DND-41 (cell line): ENCODE data around the gene PPT2.

Experiments
- ATAC-seq: fragments of 200-7000 bp; cut with Tn5 transposase; 3 replicates; pipeline ENCODE4 v1.9.1; 2021; ENCODE audit warnings: low read depth; ENCODE audit not compliant: insufficient read depth
- DNase-seq: peaks from one replicate; pipeline ENCODE4 v3.0.0-alpha.2; 2020
- H2AFZ ChIP-seq: 2 replicates; pipeline ENCODE4 v1.6.0; 2012; ENCODE audit warnings: low read depth, low read length
- H3K27ac ChIP-seq: 2 replicates; pipeline ENCODE4 v1.5.1; 2012; ENCODE audit warnings: low read length, inconsistent platforms
- H3K27me3 ChIP-seq: fragments of 200-600 bp; sonication (generic); 2 replicates; pipeline ENCODE4 v1.6.0; 2012; ENCODE audit warnings: low read length, mild to moderate bottlenecking, inconsistent platforms; ENCODE audit not compliant: insufficient read depth, poor library complexity
- H3K36me3 ChIP-seq: 2 replicates; pipeline ENCODE4 v1.5.1; 2012; ENCODE audit warnings: low read length, inconsistent platforms; ENCODE audit not compliant: insufficient read depth
- H3K4me1 ChIP-seq: 2 replicates; pipeline ENCODE4 v1.5.1; 2012; ENCODE audit warnings: mild to moderate bottlenecking, low read length; ENCODE audit not compliant: insufficient read depth
- H3K4me2 ChIP-seq: 2 replicates; pipeline ENCODE4 v1.6.0; 2012; ENCODE audit warnings: mild to moderate bottlenecking, moderate library complexity, low read length, inconsistent platforms; ENCODE audit not compliant: insufficient read depth
- H3K4me3 ChIP-seq, 2 experiments: fragments of 200-600 bp in 1 of 2; shearing (Covaris generic) in 1 of 2; 2 replicates each; pipeline ENCODE4 v1.5.1; 2012 to 2016; ENCODE audit warnings: inconsistent platforms in 2 of 2, low read length in 2 of 2, mild to moderate bottlenecking in 2 of 2, low read depth in 1 of 2, moderate library complexity in 1 of 2
- H3K79me2 ChIP-seq: 2 replicates; pipeline ENCODE4 v1.6.0; 2012; ENCODE audit warnings: low read length, inconsistent platforms; ENCODE audit not compliant: insufficient read depth
- H3K9ac ChIP-seq: 2 replicates; pipeline ENCODE4 v1.6.0; 2012; ENCODE audit warnings: low read depth, mild to moderate bottlenecking, inconsistent platforms, low read length, moderate library complexity
- H3K9me3 ChIP-seq: 2 replicates; pipeline ENCODE4 v1.5.1; 2012; ENCODE audit warnings: low read length, moderate library complexity, mild to moderate bottlenecking, inconsistent platforms; ENCODE audit not compliant: insufficient read depth, severe bottlenecking
- H4K20me1 ChIP-seq: 2 replicates; pipeline ENCODE4 v1.6.0; 2012; ENCODE audit warnings: low read length; ENCODE audit not compliant: insufficient read depth
- CTCF ChIP-seq: IDR thresholded peaks from 2 replicates; pipeline ENCODE4 v1.5.1; 2012; ENCODE audit warnings: borderline replicate concordance, low read length, moderate library complexity, mild to moderate bottlenecking; ENCODE audit not compliant: poor library complexity, severe bottlenecking; ENCODE audit errors: extremely low read depth
- EZH2 ChIP-seq: IDR thresholded peaks from 3 replicates; pipeline ENCODE4 v1.6.1; 2012; ENCODE audit warnings: borderline replicate concordance, low read depth, mild to moderate bottlenecking, moderate library complexity, low read length, inconsistent platforms; ENCODE audit not compliant: severe bottlenecking

Gene PPT2

DNA sequence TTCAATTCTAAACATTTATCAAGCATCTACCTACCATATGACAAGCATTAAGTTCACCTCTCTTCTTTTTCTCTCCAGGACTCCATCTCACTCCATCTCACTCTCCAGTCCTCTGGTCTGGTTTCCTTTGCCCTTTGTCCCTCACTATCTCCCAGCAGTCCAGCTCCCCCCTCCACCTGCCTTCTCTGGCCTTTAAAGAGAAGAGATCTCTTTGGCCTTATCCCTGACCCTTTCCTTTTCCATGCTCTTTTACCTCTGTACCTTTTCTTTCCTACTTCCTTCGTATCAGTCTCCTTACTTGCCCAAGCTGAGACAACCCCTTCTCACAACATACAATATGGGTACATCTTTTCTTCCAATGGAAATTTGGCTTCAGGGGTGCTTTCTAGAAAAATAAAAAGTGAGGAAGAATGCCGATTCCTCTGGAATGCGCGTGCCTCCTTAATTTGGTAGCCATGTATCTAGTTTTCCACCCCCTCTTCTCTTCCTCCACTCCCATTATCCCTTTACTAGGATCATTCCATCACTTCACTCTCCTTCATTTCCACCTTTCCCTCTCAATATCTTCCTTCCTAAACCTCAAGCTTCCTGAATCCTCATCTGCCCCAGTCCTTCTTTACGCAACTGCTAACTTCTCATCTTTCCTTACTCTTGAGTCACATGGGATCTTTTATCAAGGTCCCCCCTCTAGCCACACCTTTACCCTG, 22.7 kb downstream of the PPT2 start:
- Histone ChIP-seq H3K27ac (peak overlapping the region; percentile 93), H3K27me3 (no peaks in the 10 kb centered on the region), H3K4me1 (peaks cover 53% of the 10 kb centered on the region), H3K9ac (peak overlapping the region; percentile 92), H3K36me3 (peaks cover 22% of the 10 kb centered on the region), H3K79me2 (peaks cover 47% of the 10 kb centered on the region), H3K4me3 (peak overlapping the region; percentile 17 to 91; a peak in 3 of 4 replicates), H3K4me2 (peak overlapping the region; percentile 75), H4K20me1 (no peaks in the 10 kb centered on the region), H2AFZ (peak overlapping the region; percentile 73), H3K9me3 (no peaks in the 10 kb centered on the region)
- no peak for ATAC-seq
- no peak for TF ChIP-seq CTCF
- no peak for TF ChIP-seq EZH2
- no peak for DNase-seq

DNA sequence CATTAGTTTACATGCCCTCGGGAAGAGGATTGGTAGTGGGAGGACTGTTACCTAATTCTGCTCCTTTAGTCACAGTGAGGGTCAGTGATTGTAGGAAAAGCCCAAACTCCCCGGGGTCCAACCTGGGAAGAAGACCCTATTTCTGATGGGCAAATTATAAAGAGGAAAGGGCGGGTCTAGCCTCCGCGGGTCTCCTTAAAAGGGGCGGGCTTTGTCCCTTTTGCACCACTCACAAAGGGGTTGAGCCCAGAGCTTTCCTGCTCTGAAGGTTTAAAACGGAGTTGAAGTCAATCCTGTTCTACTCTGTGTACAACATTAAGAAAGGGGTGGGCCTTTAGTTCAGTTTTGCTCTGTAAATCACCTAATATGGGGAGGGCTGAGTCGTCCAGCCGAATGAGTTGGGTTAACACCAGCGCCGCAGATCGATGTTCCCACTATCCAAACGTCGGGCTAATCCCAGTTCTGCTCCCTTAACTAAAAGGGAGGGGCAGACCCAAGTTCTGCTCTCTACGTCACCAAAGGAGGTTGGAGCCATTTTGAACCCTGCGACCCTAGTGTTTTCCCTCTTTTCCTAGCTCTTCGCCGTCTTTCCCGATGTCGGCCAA, 23.3 kb downstream of the PPT2 start:
- Histone ChIP-seq H3K4me1 (peaks cover 53% of the 10 kb centered on the region), H3K9ac (peak overlapping the region; percentile 92), H3K27me3 (no peaks in the 10 kb centered on the region), H3K4me2 (peak overlapping the region; percentile 75), H2AFZ (peak overlapping the region; percentile 73), H4K20me1 (no peaks in the 10 kb centered on the region), H3K4me3 (peak overlapping the region; percentile 17 to 91; a peak in 3 of 4 replicates), H3K79me2 (peaks cover 47% of the 10 kb centered on the region), H3K9me3 (no peaks in the 10 kb centered on the region), H3K36me3 (peaks cover 28% of the 10 kb centered on the region), H3K27ac (peak overlapping the region; percentile 93)
- DNase-seq (peak; percentile 66), ATAC-seq (no peak)
- TF ChIP-seq CTCF (no peak), EZH2 (no peak)

GRCh38 chr6:32177788-32178546, 24.0 kb downstream of the PPT2 start, which contains the start of gene RNF5:
Gene RNF5 (plus strand): TSS chr6:32178405. CDS start chr6:32178512, 107 bp downstream.
- H3K4me1 ChIP-seq = peaks cover 53% of the 10 kb centered on the region
- H2AFZ ChIP-seq = peak within 1 kb of the TSS; percentile 74
- ATAC-seq (peak; percentile 85), DNase-seq (peak; percentile 98)
- H3K36me3 ChIP-seq = peaks cover 35% of the 10 kb centered on the region
- H3K4me2 ChIP-seq = peak within 1 kb of the TSS; percentile 75
- no peaks in the 10 kb centered on the region for H3K9me3 ChIP-seq
- TF ChIP-seq CTCF (no peak), EZH2 (no peak)
- no peaks in the 10 kb centered on the region for H4K20me1 ChIP-seq
- peak within 1 kb of the TSS; percentile 93 for H3K27ac ChIP-seq
- H3K27me3 ChIP-seq = no peaks in the 10 kb centered on the region
- H3K4me3 ChIP-seq = peak within 1 kb of the TSS; percentile 74 to 91
- peaks cover 47% of the 10 kb centered on the region for H3K79me2 ChIP-seq
- peak within 1 kb of the TSS; percentile 92 for H3K9ac ChIP-seq
